D721Med (cell line): ENCODE data around the gene NOL12.

Source experiments
- DNase-seq: peaks from one replicate; pipeline ENCODE4 v3.0.0; 2011; ENCODE audit warnings: low spot score; ENCODE audit not compliant: insufficient read length
- FAIRE-seq: peaks from 2 replicates; lab custom pipeline; 2011; peaks lifted over from hg19 to GRCh38; lab: Jason Lieb, UNC
- CTCF ChIP-seq: IDR thresholded peaks from 2 replicates; pipeline ENCODE4 v1.5.1; 2012; ENCODE audit warnings: mild to moderate bottlenecking, control low read depth; ENCODE audit not compliant: insufficient read depth; ENCODE audit errors: missing control alignments

NOL12 gene

DNA sequence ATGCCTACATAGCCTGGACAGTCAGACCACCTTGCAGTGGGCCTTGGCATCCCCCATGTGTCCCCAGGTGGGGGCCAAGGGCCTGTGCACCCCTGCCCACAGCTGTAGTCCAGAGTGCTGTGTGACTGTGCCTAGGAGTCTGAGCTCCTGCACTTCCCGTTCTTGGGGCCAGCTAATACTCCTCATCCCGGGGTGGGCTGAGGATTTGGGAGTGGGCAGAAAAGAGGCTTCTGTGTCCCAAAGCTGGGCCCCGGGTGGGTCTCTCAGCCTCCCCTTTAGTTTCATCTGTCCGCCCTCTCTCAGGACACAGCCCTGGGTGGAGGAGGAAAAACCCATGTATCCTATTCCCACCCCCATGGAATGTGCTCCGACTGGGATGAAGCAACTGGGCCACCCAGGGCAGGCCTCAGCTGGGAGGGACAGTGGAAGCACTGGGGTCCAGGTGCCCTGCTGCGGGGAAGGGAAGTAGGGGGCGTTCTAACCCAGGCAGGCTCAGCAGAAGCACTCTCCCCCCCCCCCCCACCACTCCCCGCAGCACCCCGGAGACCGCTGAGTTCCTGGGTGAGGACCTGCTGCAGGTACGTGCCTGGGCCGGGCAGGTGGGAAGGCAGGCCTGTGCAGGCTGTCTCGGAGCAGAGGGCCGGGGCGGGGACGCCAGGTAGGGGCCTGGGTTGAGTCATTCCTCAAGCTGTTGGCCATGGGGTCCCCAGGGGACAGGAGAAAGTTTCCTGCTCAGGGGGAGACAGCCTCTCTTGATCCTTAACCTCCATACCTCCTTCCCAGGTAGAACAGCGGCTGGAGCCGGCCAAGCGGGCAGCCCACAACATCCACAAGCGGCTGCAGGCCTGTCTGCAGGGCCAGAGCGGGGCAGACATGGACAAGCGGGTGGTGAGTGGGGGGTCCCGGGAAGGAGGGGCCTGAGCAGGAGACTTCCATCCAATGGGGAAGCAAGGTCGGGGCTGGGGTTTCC lies 45.3 kb upstream of the NOL12 start:
- TF ChIP-seq CTCF = no peak
- FAIRE-seq (no peak), DNase-seq (no peak)

GRCh38 chr22:37641561-37641949 lies 44.6 kb upstream of the NOL12 start:
- DNase-seq (no peak), FAIRE-seq (no peak)
- no peak for TF ChIP-seq CTCF

GRCh38 chr22:37643225-37643847 lies 42.8 kb upstream of the NOL12 start:
- FAIRE-seq (no peak), DNase-seq (peak; percentile 71)
- peak; percentile 80 for TF ChIP-seq CTCF

DNA sequence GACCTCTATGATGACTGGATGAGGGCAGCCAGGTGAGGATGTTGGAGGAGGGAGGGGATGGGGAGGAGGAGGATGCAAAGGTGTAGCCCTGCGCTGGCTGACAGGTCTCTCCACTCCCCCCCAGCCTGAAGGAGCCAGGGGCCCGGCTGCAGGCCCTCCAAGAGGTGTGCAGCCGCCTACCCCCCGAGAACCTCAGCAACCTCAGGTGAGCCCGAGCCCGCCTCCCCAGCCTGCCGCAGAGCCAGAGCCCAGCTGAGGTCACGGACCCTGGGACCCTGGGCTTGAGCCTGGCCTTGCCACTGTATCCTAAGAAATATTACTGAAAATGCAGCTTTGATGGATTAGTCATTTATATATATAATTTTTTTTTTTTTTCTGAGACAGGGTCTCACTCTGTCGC lies 38.8 kb upstream of the NOL12 start:
- no peak for FAIRE-seq
- no peak for TF ChIP-seq CTCF
- DNase-seq = no peak

GRCh38 chr22:37647928-37648327 lies 38.2 kb upstream of the NOL12 start:
- no peak for TF ChIP-seq CTCF
- FAIRE-seq = no peak

GRCh38 chr22:37650463-37651136 lies 35.5 kb upstream of the NOL12 start:
- DNase-seq (no peak), FAIRE-seq (no peak)
- TF ChIP-seq CTCF = no peak

More at GRCh38 chr22:37647928-37648327, 38.2 kb upstream of the NOL12 start:
- DNase-seq = no peak
